ENCODE data around the gene STS.

DNA sequence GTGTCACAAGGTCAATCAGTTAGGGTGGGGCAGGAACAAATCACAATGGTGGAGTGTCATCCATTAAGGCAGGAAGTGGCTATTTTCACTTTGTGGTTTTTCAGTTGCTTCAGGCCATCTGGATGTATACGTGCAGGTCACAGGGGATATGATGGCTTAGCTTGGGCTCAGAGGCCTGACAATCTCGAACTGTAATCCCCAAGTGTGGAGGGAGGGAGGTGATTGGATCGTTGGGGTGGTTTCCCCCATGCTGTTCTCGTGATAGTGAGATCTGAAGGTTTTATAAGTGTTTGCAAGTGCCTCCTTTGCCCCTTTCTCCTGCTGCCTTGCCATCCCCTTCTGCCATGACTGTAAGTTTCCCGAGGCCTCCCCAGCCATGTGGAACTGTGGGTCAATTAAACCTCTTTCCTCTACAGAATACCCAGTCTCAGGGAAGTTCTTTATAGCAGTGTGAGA lies 36.7 kb upstream of the STS start:
- TF ChIP-seq, protein P1, sequence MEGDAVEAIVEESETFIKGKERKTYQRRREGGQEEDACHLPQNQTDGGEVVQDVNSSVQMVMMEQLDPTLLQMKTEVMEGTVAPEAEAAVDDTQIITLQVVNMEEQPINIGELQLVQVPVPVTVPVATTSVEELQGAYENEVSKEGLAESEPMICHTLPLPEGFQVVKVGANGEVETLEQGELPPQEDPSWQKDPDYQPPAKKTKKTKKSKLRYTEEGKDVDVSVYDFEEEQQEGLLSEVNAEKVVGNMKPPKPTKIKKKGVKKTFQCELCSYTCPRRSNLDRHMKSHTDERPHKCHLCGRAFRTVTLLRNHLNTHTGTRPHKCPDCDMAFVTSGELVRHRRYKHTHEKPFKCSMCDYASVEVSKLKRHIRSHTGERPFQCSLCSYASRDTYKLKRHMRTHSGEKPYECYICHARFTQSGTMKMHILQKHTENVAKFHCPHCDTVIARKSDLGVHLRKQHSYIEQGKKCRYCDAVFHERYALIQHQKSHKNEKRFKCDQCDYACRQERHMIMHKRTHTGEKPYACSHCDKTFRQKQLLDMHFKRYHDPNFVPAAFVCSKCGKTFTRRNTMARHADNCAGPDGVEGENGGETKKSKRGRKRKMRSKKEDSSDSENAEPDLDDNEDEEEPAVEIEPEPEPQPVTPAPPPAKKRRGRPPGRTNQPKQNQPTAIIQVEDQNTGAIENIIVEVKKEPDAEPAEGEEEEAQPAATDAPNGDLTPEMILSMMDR (IDR thresholded peaks at IDR 0.05) = no peak
- TF ChIP-seq POLR2A (IDR thresholded peaks at IDR 0.05) = no peak
